ENCODE results near the gene HIGD1A. TPM values are rescaled to one million over a fixed set of nuclear protein-coding genes. Genes with fewer than 3 reads are reported as not detected.

Gene HIGD1A
- total RNA-seq, 1 donor from 2014 or later: 150 TPM

DNA sequence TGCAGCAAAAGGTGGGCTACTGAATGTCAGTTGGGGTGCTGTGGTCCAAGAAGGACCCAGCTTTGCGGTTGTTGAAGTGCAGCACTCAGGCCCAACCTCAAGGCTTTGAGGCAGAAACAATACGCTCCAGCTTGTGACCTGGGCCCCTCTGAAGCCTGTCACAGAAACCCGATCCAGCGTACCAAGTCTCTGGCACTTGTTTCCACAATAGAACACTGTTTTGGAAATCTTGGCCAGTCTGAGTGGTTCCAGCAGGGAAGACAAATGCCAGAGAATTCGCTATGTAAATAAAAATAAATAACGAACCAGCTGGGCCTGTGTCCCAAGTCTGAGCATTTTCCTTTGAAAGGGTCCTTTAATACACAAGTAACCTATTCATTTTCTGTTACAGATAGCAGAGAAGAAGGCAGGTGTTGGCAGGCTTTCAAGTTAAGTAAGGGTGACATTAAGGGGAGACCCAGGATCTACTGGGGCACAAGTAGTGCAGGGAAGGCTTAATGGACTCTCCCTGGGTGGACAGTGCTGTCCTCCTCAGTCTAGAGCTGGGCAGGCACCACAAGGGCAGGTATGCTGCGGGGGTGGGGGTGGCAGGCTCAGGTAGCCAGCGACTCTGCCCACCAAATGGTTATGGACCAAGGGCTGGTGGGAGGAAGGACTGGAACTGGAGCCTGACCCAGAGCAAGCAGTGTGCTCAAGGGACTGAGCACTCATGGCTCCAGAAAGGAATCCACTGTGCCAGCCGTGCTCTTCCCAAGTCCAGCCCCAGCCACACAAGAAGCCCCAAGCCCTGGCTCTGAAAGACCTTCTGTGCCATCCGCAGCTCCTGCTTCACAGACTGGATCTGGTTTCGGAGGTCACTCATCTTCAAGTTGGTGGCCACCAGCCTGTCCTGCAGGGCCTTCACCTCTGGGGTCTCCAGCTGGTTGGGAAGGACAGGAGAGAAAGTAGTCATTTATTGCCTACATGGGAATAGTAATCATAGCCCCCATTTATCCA is 57.5 kb downstream of the HIGD1A start:
- Mint-ChIP-seq H3K36me3 (ENCODE audit: low read depth, unreplicated experiment) (no peaks in the 10 kb centered on the region), H3K4me1 (ENCODE audit: low read depth, unreplicated experiment) (peaks cover 2% of the 10 kb centered on the region), H3K4me3 (ENCODE audit: unreplicated experiment) (no peak overlapping the region), H3K9me3 (ENCODE audit: unreplicated experiment) (no peaks in the 10 kb centered on the region), H3K27ac (ENCODE audit: unreplicated experiment) (no peak overlapping the region), H3K27me3 (ENCODE audit: low read depth, unreplicated experiment) (peaks cover 5% of the 10 kb centered on the region)
- Histone ChIP-seq H3K27ac (ENCODE audit: low read depth, low read length) (no peak overlapping the region), H3K79me2 (ENCODE audit: insufficient read depth, low read length) (no peaks in the 10 kb centered on the region), H4K20me1 (ENCODE audit: insufficient read depth, low read length) (no peaks in the 10 kb centered on the region), H3K4me3 (ENCODE audit: insufficient read depth, low read depth, low read length) (no peak overlapping the region), H2AFZ (ENCODE audit: low read depth, low read length) (no peak overlapping the region), H3K36me3 (ENCODE audit: insufficient read depth, low read length) (no peaks in the 10 kb centered on the region), H3K4me1 (ENCODE audit: insufficient read depth, low read length) (no peaks in the 10 kb centered on the region), H3K9ac (ENCODE audit: low read length) (no peak overlapping the region), H3K27me3 (ENCODE audit: insufficient read depth, low read length) (no peaks in the 10 kb centered on the region), H3K4me2 (ENCODE audit: low read length) (no peak overlapping the region), H3K9me3 (ENCODE audit: insufficient read depth, low read depth, low read length) (no peaks in the 10 kb centered on the region)
- TF ChIP-seq EZH2 (IDR thresholded peaks at IDR 0.05; ENCODE audit: insufficient read depth, low read length): no peak
- TF ChIP-seq, protein P1, sequence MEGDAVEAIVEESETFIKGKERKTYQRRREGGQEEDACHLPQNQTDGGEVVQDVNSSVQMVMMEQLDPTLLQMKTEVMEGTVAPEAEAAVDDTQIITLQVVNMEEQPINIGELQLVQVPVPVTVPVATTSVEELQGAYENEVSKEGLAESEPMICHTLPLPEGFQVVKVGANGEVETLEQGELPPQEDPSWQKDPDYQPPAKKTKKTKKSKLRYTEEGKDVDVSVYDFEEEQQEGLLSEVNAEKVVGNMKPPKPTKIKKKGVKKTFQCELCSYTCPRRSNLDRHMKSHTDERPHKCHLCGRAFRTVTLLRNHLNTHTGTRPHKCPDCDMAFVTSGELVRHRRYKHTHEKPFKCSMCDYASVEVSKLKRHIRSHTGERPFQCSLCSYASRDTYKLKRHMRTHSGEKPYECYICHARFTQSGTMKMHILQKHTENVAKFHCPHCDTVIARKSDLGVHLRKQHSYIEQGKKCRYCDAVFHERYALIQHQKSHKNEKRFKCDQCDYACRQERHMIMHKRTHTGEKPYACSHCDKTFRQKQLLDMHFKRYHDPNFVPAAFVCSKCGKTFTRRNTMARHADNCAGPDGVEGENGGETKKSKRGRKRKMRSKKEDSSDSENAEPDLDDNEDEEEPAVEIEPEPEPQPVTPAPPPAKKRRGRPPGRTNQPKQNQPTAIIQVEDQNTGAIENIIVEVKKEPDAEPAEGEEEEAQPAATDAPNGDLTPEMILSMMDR (IDR thresholded peaks at IDR 0.05; ENCODE audit: insufficient read depth, low read depth, low read length): no peak
- no peak for FAIRE-seq
- DNase-seq (ENCODE audit: low read depth): no peak

DNA sequence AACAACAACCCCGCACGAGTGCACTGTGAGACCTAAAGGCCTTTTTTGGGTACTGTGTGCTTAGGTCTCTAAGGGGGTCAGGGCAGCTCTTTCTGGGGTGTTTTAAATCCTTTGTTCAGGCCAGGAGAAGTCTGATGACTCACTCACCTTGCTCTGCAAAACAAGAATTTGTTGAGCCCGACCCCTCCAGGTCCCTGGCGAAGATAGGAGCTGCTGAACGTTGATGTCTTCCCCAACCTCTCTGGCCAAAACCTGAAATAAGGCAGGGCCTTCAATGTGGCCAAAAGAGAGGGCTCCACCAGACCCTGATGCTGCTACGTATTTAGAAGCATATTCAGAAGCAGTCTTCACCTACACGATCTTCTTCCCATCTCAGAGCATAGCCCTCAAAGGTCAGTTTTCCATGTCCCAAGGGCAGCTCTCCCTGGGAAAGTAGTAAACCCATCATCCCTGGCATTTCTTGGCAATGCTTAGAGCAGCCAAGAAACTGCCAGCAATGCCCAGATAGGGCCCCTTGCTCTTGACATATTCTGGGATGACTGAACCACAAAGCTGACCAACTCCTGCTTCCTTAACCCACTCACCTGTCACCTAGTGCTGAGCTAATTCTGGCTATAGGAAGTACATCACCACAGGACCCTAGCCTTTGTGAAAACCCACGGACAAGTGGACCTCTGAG is 58.4 kb downstream of the HIGD1A start:
- H3K9me3 Mint-ChIP-seq (ENCODE audit: unreplicated experiment): no peaks in the 10 kb centered on the region
- Histone ChIP-seq H3K4me3 (ENCODE audit: insufficient read depth, low read depth, low read length) (no peak overlapping the region), H4K20me1 (ENCODE audit: insufficient read depth, low read length) (no peaks in the 10 kb centered on the region), H3K36me3 (ENCODE audit: insufficient read depth, low read length) (no peaks in the 10 kb centered on the region), H3K79me2 (ENCODE audit: insufficient read depth, low read length) (no peaks in the 10 kb centered on the region), H3K9me3 (ENCODE audit: insufficient read depth, low read depth, low read length) (no peaks in the 10 kb centered on the region), H3K27ac (ENCODE audit: low read depth, low read length) (no peak overlapping the region), H3K27me3 (ENCODE audit: insufficient read depth, low read length) (no peaks in the 10 kb centered on the region), H3K9ac (ENCODE audit: low read length) (no peak overlapping the region), H3K4me2 (ENCODE audit: low read length) (no peak overlapping the region), H2AFZ (ENCODE audit: low read depth, low read length) (no peak overlapping the region), H3K4me1 (ENCODE audit: insufficient read depth, low read length) (no peaks in the 10 kb centered on the region)
- H3K36me3 Mint-ChIP-seq (ENCODE audit: low read depth, unreplicated experiment): no peaks in the 10 kb centered on the region
- H3K4me3 Mint-ChIP-seq (ENCODE audit: unreplicated experiment): no peak overlapping the region
- FAIRE-seq (no peak), DNase-seq (ENCODE audit: low read depth) (no peak)
- peaks cover 2% of the 10 kb centered on the region for H3K4me1 Mint-ChIP-seq (ENCODE audit: low read depth, unreplicated experiment)
- no peak overlapping the region for H3K27ac Mint-ChIP-seq (ENCODE audit: unreplicated experiment)
- H3K27me3 Mint-ChIP-seq (ENCODE audit: low read depth, unreplicated experiment): peaks cover 5% of the 10 kb centered on the region
- TF ChIP-seq EZH2 (IDR thresholded peaks at IDR 0.05; ENCODE audit: insufficient read depth, low read length): no peak
- TF ChIP-seq, protein P1 (IDR thresholded peaks at IDR 0.05; ENCODE audit: insufficient read depth, low read depth, low read length): no peak
